Omental fat pad (tissue), 4 donors: ENCODE results near the gene RBBP5. TPM values are rescaled to one million over a fixed set of nuclear protein-coding genes. Genes with fewer than 3 reads are reported as not detected.

Source experiments
- ATAC-seq: fragments of 150-250 bp; one replicate; pipeline ENCODE4 v1.9.1; 2016; ENCODE audit warnings: mild to moderate bottlenecking, moderate library complexity; ENCODE audit not compliant: low FRiP score
- DNase-seq: peaks from one replicate; pipeline ENCODE4 v3.0.0-alpha.2; 2019; ENCODE audit warnings: low spot score
- total RNA-seq, 4 donors: library from RNA; depleted of rRNA; stranded (reverse); fragments of >200 nt; gene quantifications; one replicate each; pipeline ENCODE4 v1.1.0, GENCODE V29; 2016
- TF ChIP-seq, protein P1 (sequence below), 3 donors: fragments of 450-650 bp; IDR thresholded peaks; one replicate each; pipeline ENCODE4 v1.5.1; 2016 to 2017; ENCODE audit warnings: antibody characterized with exemption in 3 of 3, mild to moderate bottlenecking in 3 of 3, moderate library complexity in 2 of 3

The RBBP5 gene
- total RNA-seq, 4 donors from 2014 or later: 11.9 to 15.6 (median 12.8) TPM

DNA sequence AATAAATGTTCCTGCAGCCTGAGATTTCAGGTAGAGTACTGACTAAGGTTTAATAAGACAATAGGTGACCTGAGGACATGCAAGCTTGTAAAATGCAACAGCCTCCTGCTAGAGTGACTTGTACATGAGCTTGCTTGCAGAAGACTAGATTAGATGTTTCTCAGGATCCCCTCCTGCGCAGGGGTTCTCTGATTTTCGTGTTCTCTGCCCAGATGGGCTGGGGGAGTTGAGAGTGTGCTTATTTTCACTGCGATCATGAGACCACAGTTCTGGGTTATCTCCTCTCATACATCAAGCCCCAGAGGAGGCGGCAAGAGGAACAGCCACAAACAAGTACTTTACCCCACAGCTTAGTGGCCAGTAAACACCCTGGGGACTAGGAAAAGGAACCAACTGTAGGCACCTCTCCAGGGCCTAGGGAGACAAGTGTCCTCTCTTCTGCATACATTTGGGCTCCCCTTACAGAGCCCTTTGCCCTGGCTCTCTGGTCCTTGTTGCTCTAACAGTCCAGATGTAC lies 45.5 kb downstream of the RBBP5 start:
- ATAC-seq (no peak), DNase-seq (no peak)

GRCh38 chr1:205075642-205076155 lies 46.1 kb downstream of the RBBP5 start:
- DNase-seq (no peak), ATAC-seq (no peak)
- TF ChIP-seq, protein P1, sequence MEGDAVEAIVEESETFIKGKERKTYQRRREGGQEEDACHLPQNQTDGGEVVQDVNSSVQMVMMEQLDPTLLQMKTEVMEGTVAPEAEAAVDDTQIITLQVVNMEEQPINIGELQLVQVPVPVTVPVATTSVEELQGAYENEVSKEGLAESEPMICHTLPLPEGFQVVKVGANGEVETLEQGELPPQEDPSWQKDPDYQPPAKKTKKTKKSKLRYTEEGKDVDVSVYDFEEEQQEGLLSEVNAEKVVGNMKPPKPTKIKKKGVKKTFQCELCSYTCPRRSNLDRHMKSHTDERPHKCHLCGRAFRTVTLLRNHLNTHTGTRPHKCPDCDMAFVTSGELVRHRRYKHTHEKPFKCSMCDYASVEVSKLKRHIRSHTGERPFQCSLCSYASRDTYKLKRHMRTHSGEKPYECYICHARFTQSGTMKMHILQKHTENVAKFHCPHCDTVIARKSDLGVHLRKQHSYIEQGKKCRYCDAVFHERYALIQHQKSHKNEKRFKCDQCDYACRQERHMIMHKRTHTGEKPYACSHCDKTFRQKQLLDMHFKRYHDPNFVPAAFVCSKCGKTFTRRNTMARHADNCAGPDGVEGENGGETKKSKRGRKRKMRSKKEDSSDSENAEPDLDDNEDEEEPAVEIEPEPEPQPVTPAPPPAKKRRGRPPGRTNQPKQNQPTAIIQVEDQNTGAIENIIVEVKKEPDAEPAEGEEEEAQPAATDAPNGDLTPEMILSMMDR (IDR thresholded peaks at IDR 0.05): no peak

More for the DNA sequence above, 45.5 kb downstream of the RBBP5 start:
- TF ChIP-seq, protein P1 (IDR thresholded peaks at IDR 0.05): no peak

DNA sequence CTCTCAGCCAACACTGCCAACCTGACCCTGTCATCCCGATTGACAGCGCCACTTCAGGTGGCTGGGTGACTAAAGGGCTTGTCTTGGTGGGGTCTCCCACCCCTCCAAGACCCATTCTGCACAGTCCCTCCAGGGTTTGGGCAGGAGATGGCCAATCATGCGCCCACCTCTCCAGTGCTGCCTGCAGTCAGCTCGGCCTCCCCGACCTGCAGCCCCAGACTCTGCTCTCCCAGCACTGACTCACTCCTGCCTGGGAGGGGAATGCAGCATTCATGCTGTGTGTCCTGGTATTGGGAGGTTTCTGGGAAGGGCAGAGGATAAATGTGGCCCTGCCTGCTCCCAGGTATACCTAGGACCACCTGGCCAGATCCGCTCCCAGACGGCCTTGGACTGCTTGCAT lies 47.3 kb downstream of the RBBP5 start:
- ATAC-seq (no peak), DNase-seq (no peak)
- TF ChIP-seq, protein P1 (IDR thresholded peaks at IDR 0.05): no peak

DNA sequence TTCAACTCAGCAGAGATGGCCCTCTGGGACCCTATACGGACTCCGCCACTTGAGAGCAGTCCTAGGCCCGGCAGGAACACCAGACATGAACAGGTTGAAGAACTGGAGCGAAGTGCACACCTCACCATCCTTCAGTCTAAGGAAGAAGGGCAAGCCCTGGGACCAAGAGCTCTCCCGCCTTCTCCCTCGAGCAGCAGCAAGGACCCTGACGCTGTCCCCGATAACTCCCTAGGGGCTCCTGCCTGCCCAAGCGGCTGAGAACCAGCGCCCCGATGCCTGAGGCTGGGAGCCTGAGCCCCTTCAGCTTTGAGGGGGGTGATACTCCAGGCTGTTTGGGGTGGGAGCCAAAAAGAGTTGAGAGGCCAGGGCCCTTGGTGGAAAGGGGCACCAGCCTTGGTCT lies 47.7 kb downstream of the RBBP5 start:
- TF ChIP-seq, protein P1 (IDR thresholded peaks at IDR 0.05): no peak
- ATAC-seq: no peak
- DNase-seq: no peak

DNA sequence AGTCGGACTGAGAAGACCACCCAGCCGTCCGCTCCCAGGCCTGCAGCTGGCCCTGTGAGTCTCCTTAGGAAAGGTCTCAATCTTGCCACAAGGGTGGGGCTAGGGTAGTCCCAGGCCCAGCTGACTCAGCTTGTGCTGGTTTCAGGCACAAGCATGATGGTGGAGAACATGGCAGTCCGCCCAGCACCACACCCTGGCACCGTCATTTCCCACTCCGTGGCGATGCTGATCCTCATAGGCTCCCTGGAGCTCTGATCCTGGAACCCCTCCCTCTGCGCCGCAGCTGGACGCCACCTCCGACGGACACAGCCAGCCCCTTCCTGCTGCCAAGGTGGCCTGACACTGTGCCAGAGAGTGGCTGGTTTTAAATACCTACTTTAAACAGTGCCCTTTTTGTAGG lies 48.3 kb downstream of the RBBP5 start:
- TF ChIP-seq, protein P1 (IDR thresholded peaks at IDR 0.05): no peak
- no peak for ATAC-seq
- no peak for DNase-seq

DNA sequence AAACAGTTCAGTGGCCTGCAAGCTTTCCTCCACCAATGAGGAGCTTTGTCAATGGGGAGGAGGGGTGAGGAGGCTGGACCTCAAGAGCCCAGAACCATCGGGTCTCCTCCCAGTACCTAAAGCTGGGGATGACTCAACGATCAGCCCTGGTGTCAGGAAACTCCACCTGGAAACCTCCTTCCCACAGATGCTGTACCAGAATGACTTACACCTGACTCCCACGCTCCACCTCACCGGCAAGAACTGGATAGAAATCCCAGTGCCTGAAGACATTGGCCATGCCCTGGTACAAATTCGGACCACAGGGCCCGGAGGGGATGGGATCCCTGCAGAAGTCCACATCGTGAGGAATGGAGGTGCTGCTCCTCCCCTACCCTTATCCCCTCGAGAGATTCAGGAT lies 48.9 kb downstream of the RBBP5 start:
- TF ChIP-seq, protein P1 (IDR thresholded peaks at IDR 0.05): no peak
- DNase-seq (no peak), ATAC-seq (no peak)

- no peak for ATAC-seq
- no peak for DNase-seq
- TF ChIP-seq, protein P1 (IDR thresholded peaks at IDR 0.05): no peak
These were observed 49.5 kb downstream of the RBBP5 start for GRCh38 chr1:205072286-205072685.
